HG03442 (cell line): Measurements from ENCODE around the gene CILP2.

Experiments used
- ATAC-seq: cut with Tn5 transposase; IDR thresholded peaks from one replicate; pipeline ENCODE4 v1.9.1; 2021; ENCODE audit warnings: mild to moderate bottlenecking, moderate library complexity; ENCODE audit not compliant: unreplicated experiment

CILP2 gene

DNA sequence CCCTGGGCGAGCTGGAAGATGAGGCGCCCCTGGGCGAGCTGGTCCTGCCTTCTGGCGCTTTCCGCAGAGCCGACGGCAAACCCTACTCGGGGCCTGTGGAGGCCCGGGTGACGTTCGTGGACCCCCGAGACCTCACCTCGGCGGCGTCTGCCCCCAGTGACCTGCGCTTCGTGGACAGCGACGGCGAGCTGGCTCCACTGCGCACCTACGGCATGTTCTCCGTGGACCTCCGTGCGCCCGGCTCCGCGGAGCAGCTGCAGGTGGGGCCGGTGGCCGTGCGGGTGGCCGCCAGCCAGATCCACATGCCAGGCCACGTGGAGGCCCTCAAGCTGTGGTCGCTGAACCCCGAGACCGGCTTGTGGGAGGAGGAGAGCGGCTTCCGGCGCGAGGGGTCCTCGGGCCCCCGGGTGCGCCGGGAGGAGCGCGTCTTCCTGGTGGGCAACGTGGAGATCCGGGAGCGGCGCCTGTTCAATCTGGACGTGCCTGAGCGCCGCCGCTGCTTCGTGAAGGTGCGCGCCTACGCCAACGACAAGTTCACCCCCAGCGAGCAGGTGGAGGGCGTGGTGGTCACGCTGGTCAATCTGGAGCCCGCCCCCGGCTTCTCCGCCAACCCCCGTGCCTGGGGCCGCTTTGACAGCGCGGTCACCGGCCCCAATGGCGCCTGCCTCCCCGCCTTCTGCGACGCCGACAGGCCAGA, 6.3 kb downstream of the CILP2 start:
- ATAC-seq = no peak

DNA sequence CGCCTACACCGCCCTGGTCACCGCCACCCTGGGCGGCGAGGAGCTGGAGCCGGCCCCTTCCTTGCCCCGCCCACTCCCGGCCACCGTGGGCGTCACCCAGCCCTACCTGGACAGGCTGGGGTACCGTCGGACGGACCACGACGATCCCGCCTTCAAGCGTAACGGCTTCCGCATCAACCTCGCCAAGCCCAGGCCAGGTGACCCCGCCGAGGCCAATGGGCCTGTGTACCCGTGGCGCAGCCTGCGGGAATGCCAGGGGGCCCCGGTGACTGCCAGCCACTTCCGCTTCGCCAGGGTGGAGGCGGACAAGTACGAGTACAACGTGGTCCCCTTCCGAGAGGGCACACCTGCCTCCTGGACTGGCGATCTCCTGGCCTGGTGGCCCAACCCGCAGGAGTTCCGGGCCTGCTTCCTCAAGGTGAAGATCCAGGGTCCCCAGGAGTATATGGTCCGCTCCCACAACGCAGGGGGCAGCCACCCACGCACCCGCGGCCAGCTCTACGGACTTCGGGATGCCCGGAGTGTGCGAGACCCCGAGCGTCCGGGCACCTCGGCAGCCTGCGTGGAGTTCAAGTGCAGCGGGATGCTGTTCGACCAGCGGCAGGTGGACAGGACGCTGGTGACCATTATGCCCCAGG, 7.0 kb downstream of the CILP2 start:
- no peak for ATAC-seq

DNA sequence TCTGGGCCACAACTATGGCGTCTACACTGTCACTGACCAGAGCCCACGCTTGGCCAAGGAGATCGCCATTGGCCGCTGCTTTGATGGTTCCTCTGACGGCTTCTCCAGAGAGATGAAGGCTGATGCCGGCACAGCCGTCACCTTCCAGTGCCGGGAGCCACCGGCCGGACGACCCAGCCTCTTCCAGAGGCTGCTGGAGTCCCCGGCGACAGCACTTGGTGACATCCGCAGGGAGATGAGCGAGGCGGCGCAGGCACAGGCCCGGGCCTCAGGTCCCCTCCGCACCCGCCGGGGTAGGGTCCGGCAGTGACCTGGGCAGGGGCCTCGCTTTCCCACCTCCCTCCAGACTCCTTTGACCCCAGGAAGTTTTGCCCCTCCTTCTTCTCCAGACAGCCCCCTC, 7.6 kb downstream of the CILP2 start:
- ATAC-seq = no peak

DNA sequence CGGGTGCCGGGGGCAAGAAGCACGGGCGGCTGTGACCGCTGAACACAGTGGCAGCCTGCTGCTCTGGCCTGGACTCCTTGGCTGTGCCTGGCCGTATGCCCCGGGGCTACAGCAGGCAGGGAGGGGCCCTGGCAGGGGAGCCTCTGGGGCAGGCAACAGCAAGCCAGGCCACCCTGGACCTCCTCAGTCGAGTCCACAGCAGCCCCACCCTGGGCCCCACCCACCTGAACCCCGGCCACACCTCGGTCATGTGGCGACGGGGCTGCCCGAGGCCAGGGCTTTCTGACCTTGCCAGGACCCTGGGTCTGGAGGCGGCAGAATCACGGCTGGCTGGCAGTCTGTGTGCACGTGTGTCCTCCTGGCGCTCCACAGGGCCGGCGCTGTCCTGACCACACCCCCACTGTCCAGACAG, 8.7 kb downstream of the CILP2 start:
- no peak for ATAC-seq

DNA sequence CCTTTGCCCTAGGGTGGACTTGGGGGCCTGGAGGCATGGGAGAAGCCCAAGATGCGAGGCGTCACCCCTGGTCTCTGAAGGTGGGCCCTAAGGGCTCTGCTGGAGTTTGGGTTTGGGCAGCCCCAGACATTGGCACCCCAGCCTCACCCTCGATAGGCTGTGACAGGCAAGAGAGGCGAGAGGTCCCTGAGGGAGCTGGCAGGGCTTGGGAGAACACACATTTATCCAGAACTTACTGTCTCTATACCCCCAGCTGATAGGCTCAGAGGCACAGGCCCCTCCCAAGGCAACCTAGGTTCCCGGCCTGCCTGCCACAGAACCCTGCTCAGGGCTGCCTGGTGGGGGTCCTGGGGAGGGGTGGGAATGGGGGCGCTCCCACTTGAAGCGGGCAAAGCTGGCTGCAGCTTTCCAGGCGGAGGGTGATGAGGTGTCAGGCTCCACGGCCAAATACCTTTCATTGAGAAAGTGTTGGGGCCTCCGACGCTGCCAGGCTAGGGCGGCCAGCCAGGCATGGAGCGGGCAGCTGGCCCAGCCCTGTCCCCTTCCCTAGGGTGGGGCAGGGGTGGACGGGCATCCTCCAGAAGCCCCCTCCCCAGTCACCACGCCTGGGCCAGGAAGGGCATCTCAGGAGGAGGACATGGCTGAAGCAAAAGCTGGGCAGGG, 9.7 kb downstream of the CILP2 start:
- ATAC-seq = no peak

DNA sequence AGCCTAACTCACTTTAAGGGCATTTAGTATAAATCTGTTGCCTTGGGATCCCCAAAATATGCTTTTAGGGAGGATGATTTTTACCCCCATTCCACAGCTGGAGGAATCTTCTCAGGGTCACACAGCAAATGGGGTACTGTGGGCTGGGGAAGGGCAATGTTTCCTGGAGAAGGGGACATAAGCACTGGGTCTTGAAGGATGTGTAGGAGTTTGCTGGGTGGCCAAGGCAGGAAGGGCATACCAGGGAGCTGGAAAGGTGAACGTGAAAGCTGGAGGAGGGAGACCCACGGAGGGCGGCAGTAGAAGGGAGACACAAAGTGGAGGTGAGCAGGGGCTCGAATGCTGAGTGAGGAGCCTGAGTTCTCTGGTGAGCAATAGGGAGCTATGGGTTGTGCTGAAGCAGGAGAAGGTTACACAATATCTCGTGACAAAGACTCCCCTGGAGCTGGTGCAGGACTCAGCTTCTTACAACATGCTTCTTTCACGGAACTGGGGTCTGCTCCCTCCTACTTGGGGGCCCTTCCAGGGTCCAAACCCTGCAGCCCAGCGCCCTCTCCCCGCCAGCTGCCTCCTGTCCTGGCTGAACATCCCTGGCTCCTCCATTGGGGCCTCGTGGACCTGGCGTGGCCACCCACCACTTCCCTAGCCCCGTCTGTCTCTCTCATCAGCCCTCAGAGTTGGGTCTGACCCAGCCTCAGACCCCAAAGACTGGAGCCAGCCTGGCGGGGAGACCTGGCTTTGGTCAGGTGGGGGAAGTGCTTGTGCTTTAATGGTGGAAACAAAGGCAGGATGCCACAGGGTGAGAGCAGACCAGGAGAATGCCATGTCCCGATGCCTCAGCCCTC, 11.1 kb downstream of the CILP2 start:
- no peak for ATAC-seq

DNA sequence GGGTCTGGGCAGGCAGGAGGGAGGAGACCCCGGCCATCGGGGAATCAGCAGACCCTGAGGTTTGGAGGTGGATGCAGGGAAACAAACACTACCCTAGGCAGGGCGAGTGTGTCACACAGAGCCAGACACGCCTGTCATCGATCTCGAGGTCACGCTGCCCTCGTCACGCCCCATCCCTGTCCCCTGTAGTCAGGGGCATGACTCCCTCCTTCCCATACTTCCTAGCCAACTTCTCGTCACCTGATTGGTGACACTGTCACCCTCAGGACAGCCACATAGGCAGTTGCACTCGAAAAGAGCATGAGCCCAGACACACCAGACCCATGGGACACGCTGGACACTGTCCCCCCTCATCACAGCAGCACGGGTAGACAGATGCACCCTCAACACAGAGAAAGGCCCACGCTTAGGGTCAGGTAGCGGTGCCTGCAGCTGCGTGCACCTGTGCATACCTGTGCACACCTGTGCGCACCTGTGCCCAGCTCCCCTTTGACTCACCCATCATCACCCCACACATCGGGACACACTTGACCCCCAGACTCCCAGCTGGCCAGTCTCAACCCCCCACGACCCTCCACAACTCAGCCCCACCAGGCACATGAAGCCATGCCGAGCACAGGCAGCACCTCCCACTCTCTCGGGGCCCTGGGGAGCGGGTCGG, 11.9 kb downstream of the CILP2 start:
- no peak for ATAC-seq

DNA sequence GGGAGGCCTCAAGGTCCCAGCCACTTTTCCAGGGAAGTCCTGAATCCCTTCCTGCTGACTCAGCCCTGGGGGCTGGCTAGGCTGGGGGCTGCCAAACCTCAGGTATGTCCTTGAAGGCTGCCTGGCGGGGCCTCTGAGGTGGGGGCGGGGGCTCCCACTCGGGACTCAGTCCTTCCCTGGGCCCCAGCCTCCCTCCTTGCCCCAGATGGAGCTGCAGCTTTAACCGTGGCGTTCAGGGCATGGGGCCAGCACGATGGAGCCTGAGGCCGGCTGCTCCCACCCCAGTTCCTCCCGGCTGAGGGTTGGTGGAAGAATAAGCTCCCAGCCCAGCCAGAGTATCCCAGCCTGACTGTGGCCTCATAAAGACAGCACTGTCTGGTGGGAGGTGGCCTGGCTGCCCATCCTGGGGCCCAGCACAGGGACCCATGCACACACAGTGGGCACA, 12.4 kb downstream of the CILP2 start:
- no peak for ATAC-seq

DNA sequence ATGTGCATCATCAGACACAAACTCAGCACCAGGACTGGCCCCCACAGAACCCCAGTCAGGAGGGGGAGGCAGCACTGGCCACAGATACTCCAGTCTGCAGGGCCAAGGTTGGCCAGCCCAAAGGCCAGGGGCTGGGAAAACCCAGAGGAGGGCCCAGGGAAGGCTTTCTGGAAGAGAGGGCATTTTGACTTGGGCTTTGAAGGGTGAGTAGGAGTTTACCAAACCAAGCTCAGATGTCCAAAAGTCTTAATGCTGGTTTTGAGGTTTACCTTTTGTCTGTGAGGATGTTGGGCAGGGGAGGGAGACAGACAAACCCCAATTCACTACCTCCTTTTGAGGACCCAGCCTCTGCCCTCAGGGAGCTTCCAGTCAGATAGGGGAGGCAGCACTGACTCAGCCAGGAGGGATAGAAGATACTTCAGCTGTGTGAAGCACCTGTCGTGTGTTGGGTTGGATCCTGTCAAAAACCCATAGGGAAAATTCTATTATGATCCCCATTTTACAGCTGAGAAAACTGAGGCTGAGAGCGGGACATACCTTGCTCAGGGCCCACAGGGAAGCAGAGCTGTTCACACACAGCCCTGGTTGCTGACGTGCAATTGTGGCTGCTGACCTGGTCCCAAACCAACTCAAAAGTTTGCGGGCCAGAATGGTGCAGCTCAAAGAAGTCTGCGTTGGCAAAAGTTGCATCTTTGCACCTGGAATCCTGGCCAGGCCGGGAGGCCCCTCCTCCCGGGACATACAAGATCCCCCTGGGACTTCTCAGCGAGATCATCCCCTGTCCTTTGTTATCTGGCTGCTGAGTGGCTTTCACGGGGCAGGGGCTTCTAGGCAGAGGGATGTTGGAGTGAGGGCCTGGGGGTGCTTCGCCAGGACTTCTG, 13.1 kb downstream of the CILP2 start:
- no peak for ATAC-seq

DNA sequence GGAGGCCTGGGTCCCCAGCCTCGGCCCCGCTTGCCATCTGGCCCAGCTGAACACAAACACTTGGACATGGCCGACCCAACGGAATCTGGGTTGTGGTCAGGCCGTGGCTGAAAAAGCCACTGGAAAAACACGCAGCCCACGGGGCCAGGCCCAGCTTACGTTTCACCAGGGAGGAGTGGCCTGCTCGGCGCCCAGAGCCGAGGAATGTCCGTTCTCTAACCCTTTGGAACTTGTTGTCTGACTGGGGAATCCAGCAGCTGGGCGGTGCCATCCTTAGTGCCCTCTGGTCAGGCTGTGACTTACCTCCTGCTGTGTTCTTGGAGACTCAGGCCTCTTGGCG, 13.8 kb downstream of the CILP2 start:
- no peak for ATAC-seq

DNA sequence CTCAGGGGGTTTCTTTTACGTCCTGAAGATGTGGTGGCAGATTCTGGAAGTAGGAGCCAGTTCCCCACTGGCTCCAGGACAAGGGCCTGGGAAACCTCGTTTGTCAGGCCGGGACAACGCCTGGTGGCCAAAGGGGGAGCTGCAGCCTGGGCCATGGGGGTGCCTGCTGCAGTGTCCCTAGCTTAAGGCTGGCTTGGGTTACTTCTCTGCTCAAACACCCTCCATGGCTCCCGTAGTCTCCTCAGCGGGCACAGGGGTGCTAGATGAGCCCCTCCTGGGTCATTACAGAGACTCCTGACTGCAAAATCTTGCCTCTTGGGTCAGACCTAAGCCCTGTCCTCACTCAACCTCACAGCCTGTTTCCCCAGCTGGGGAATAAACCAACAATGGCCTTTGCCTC, 14.7 kb downstream of the CILP2 start:
- no peak for ATAC-seq

DNA sequence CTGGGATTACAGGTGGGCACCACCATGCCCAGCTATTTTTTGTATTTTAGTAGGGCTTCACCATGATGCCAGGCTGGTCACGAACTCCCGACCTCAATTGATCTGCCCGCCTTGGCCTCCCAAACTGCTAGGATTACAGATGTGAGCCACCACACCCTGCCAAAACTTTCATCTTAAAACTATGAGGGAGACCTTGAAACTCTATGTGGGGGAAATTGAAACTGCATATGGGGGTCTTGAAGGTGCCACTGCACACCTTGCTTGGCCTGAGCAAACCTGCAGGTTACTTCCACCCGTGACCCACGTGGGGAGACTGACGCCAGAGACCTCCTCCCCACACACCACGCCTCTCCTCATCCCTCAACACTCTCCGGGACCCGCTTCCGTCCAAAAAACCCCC, 15.6 kb downstream of the CILP2 start:
- ATAC-seq = no peak

DNA sequence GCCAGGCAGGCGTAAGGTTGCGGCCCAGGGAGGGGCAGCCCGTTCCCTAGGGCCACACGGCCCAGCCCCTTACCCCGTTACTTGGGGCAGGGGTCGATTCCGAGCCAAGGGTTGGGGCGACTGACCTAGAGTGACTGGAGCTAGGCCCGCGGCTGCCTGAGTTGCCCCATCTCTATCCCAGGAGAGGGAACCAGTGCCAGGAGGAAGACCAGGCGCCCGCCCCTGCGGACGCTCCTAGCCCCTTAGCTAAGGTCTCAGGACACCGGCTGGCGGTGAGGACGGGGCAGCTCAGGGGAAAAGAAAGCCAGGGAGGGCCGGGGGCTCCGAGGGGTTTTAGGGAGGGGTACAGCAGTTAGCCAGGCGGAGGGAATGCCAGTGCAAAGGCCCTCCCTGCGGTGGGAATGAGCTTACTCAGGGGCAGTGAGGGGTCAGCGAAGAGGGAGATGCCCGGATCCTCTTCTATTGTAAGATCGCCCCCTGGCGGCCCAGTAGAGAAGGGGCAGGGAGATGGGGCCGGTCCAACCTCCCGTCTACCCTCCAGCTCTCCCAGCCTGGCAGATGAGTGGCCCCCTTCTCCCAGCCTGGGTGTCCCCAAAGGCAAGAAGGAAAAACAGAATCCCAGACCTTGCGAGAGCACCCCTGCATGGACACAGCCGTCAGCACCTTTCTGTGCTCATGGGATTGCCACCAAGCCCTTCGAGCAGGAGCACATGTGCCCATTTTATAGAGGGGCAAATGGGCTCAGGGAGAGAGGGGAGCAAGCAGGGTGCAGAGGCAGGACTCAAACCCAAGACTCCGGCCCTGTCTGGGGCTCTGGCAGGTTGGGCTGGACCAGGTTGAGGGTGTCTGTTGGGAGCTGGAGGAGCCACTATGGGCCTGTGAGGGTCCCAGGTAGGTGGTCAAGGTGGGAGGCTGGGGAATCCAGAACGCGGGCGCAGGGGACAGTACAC, 16.3 kb downstream of the CILP2 start:
- ATAC-seq = peak; percentile 50

DNA sequence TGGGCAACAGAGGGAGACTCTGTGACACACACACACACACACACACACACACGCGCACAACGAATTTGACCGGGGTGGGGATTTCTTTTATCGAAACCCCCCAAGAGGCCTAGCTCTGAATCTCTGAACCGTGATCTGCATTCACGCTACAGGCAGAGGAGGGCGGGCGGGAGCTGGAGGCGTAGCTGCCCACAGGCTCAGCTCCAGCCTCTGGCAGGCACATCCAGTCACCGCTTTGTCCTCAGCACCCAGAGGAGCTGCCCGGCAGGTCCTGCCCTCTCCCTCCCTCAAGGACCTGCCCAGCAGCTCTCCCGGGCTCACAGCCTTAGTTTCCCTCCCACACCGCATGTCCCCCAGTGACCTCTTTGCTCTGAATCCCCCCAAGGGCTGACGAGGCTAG, 20.0 kb downstream of the CILP2 start:
- no peak for ATAC-seq

DNA sequence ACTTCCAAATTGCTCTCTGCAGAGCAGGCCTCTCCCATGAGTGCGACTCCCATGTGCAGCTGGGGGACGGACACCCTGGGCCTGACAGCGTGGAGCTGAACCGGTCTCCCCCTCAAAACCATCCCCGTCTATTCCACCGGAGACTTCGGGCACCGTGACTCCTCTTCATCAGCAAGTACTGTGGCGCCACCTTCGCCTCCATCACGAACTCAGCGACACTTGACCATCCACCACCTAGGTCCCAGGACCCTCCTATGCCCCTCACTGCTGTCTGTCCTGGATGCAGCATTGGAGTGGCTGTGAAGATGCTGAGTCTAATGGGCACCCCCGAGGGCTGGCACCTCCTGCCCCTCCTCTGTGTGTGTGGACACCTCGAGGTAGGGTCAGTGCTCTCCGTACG, 20.6 kb downstream of the CILP2 start:
- no peak for ATAC-seq

DNA sequence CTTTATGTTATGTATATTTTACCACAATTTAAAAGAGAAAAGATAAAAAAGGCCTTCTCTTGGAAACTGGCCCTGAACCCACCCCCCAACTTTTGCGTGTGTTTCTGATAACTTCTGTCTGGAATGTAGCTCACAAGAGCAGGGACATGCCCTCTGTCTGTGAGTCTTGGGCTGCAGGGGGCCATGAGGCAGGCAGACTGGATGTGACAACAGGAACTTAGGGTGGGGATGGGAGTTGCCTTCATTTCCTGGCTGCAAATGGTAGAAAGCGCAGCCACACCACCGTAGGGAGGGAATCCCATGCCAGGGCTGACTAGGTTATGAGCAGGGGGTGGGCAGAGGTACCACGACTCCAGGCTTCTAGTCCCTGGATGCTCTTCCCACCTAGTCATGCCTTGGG, 21.9 kb downstream of the CILP2 start:
- no peak for ATAC-seq

DNA sequence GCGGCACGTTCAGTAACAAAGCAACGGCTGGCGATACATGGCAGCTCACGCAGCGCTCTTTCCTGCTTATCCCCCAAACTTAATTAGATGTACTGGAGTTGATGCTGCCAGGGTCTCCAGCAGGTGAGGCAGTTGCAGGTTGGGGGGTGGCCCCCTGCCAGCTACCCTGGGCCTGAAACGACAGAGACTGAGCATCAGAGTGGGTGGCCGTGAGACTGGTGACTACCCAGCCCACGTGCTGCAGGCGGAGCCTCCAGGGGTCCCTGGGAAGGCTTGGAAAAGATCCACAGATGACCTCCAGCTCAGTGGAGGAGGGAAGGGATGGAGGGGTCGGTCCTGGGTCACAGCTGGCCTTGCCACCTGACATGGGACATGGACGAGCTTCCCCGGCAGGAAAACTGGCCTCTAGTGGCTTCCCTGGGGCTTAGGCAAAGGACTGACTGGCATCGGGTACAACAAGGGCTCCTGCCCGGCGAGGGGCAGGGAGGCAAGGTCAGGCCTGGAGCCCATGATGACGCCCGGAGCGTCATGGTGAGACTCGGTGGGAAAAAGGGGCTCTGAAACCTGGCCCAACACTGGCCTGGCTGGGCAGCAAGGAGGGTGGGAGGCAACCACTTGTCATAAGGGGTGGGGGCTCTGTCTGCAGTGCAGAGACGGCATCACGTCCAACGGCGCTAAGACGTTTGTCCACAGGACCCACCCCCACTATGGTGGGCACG, 24.0 kb downstream of the CILP2 start:
- ATAC-seq = no peak

DNA sequence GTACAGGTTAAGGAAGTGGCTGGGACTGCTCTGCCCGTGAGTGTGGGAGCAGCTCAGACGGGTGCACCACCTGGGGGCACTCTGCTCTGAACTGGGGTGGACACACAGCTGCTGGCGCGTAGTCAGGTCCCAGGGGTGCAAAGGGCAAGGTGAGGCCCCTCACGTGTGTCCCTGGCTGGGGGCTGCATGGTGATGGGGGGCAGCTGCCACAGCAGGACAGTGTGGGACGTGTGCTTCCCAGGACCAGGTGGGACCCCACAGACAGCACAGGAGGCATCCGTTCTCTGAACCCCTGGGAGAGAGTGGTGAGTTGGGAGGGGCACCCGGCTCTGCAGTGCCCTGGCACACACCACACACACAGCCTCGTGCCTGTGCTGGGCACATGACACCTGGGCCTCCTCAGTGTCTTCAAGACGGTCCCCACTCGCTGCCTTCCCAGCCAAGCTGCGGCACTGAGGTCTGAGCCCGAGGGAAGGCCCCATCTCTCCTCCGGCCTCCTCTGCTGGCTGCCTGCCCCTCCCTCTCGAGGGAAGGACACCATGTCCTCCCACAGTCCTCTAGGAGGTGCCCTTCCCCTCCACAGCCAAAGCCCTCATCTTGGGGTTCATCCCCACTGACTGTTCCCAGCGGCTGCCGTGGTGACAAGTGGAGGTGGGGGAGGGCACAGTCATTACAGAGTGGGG, 24.7 kb downstream of the CILP2 start:
- ATAC-seq = no peak
